Thymus (tissue), 11 donors: ENCODE results near the gene GCM1. TPM values are rescaled to one million over a fixed set of nuclear protein-coding genes. Genes with fewer than 3 reads are reported as not detected.

Source experiments
- DNase-seq, 9 donors: peaks; one replicate each; pipeline ENCODE4 v3.0.0-alpha.2; 2013; ENCODE audit warnings: low spot score in 9 of 9, low read depth in 6 of 9, missing footprints in 1 of 9
- H3K27ac ChIP-seq, 2 donors: one replicate each; pipeline ENCODE4 v1.5.1; 2013; ENCODE audit warnings: control low read depth in 1 of 2, low read depth in 1 of 2, low read length in 1 of 2, mild to moderate bottlenecking in 1 of 2, moderate library complexity in 1 of 2
- H3K27me3 ChIP-seq, 2 donors: one replicate each; pipeline ENCODE4 v1.5.1; 2013; ENCODE audit warnings: low read length in 1 of 2; ENCODE audit not compliant: control insufficient read depth in 2 of 2, insufficient read depth in 1 of 2
- H3K36me3 ChIP-seq, 2 donors: one replicate each; pipeline ENCODE4 v1.5.1; 2013; ENCODE audit warnings: low read length in 1 of 2, mild to moderate bottlenecking in 1 of 2, moderate library complexity in 1 of 2; ENCODE audit not compliant: control insufficient read depth in 2 of 2, insufficient read depth in 2 of 2
- H3K4me1 ChIP-seq, 2 donors: one replicate each; pipeline ENCODE4 v1.5.1; 2013; ENCODE audit warnings: low read length in 2 of 2; ENCODE audit not compliant: control insufficient read depth in 2 of 2, insufficient read depth in 2 of 2
- H3K4me3 ChIP-seq, 2 donors: one replicate each; pipeline ENCODE4 v1.5.1; 2013; ENCODE audit warnings: low read length in 2 of 2, control low read depth in 1 of 2, mild to moderate bottlenecking in 1 of 2
- H3K9me3 ChIP-seq, 2 donors: one replicate each; pipeline ENCODE4 v1.5.1; 2013; ENCODE audit warnings: low read length in 1 of 2, mild to moderate bottlenecking in 1 of 2; ENCODE audit not compliant: control insufficient read depth in 2 of 2, insufficient read depth in 1 of 2
- WGBS: extraction: QIAGEN DNeasy Blood & Tissue Kit; methylation state at CpG from one replicate; pipeline ENCODE4 v1.1.7; 2013; 5-methylcytosine and 5-hydroxymethylcytosine counted together
- polyA plus RNA-seq: library from polyadenylated mRNA; stranded (reverse); fragments of 200-250 nt; gene quantifications from one replicate; pipeline ENCODE4 v1.2.3, GENCODE V29; 2013
- total RNA-seq: library from RNA; stranded (reverse); fragments of 120-200 nt; gene quantifications from one replicate; pipeline ENCODE4 v1.2.4, GENCODE V29; 2013
- donor health status: healthy.

Gene GCM1
- total and polyA plus RNA-seq, 2 donors = under 0.01 to 0.23 TPM

- 97% methylated on average over 1 of the region's 1 CpG for WGBS
- Histone ChIP-seq H3K36me3 (no peaks in the 10 kb centered on the region), H3K27ac (no peak overlapping the region), H3K4me3 (no peak overlapping the region), H3K4me1 (no peaks in the 10 kb centered on the region), H3K27me3 (no peaks in the 10 kb centered on the region), H3K9me3 (no peaks in the 10 kb centered on the region)
- no peak for DNase-seq
Observed at GRCh38 chr6:53119349-53119748, 29.3 kb downstream of the GCM1 start.

- 96% methylated on average over 2 of the region's 2 CpGs for WGBS
- Histone ChIP-seq H3K27me3 (no peaks in the 10 kb centered on the region), H3K9me3 (no peaks in the 10 kb centered on the region), H3K27ac (no peak overlapping the region), H3K4me3 (no peak overlapping the region), H3K4me1 (no peaks in the 10 kb centered on the region), H3K36me3 (no peaks in the 10 kb centered on the region)
- DNase-seq = no peak
Observed at GRCh38 chr6:53115741-53116140, 32.9 kb downstream of the GCM1 start.

- 97% methylated on average over 1 of the region's 1 CpG for WGBS
- Histone ChIP-seq H3K4me1 (no peaks in the 10 kb centered on the region), H3K9me3 (no peaks in the 10 kb centered on the region), H3K27ac (no peak overlapping the region), H3K27me3 (no peaks in the 10 kb centered on the region), H3K4me3 (no peak overlapping the region), H3K36me3 (no peaks in the 10 kb centered on the region)
- no peak for DNase-seq
Observed at GRCh38 chr6:53115113-53115512, 33.5 kb downstream of the GCM1 start.

GRCh38 chr6:53113742-53114141 lies 34.9 kb downstream of the GCM1 start:
- 67% methylated on average over 4 of the region's 4 CpGs for WGBS
- H3K4me1 ChIP-seq = no peaks in the 10 kb centered on the region
- no peaks in the 10 kb centered on the region for H3K9me3 ChIP-seq
- H3K27me3 ChIP-seq = no peaks in the 10 kb centered on the region
- no peak overlapping the region for H3K4me3 ChIP-seq
- no peaks in the 10 kb centered on the region for H3K36me3 ChIP-seq
- H3K27ac ChIP-seq = no peak overlapping the region
- no peak for DNase-seq

GRCh38 chr6:53112871-53113270 lies 35.8 kb downstream of the GCM1 start:
- no peak for DNase-seq
- Histone ChIP-seq H3K4me3 (no peak overlapping the region), H3K4me1 (no peaks in the 10 kb centered on the region), H3K27ac (no peak overlapping the region), H3K9me3 (no peaks in the 10 kb centered on the region), H3K36me3 (no peaks in the 10 kb centered on the region), H3K27me3 (no peaks in the 10 kb centered on the region)
- WGBS = 80% methylated on average over 1 of the region's 1 CpG

- DNase-seq = no peak
- H3K4me1 ChIP-seq = no peaks in the 10 kb centered on the region
- no peaks in the 10 kb centered on the region for H3K9me3 ChIP-seq
- H3K36me3 ChIP-seq = no peaks in the 10 kb centered on the region
- H3K27me3 ChIP-seq = no peaks in the 10 kb centered on the region
- H3K27ac ChIP-seq = no peak overlapping the region
- H3K4me3 ChIP-seq = no peak overlapping the region
Observed at GRCh38 chr6:53112404-53112803, 36.2 kb downstream of the GCM1 start.

GRCh38 chr6:53111865-53112264 lies 36.8 kb downstream of the GCM1 start:
- no peak overlapping the region for H3K4me3 ChIP-seq
- no peaks in the 10 kb centered on the region for H3K36me3 ChIP-seq
- no peaks in the 10 kb centered on the region for H3K4me1 ChIP-seq
- H3K9me3 ChIP-seq = no peaks in the 10 kb centered on the region
- no peak for DNase-seq
- H3K27me3 ChIP-seq = no peaks in the 10 kb centered on the region
- no peak overlapping the region for H3K27ac ChIP-seq
- 94% methylated on average over 6 of the region's 6 CpGs for WGBS

- 76% methylated on average over 2 of the region's 2 CpGs for WGBS
- no peaks in the 10 kb centered on the region for H3K4me1 ChIP-seq
- no peaks in the 10 kb centered on the region for H3K27me3 ChIP-seq
- DNase-seq = no peak
- no peaks in the 10 kb centered on the region for H3K9me3 ChIP-seq
- H3K36me3 ChIP-seq = no peaks in the 10 kb centered on the region
- H3K4me3 ChIP-seq = no peak overlapping the region
- no peak overlapping the region for H3K27ac ChIP-seq
Observed at GRCh38 chr6:53109612-53110011, 39.0 kb downstream of the GCM1 start.

- H3K27me3 ChIP-seq = no peaks in the 10 kb centered on the region
- no peaks in the 10 kb centered on the region for H3K4me1 ChIP-seq
- no peak for DNase-seq
- WGBS = 99% methylated on average over 4 of the region's 4 CpGs
- H3K9me3 ChIP-seq = no peaks in the 10 kb centered on the region
- H3K36me3 ChIP-seq = peaks cover under 1 to 10% of the 10 kb centered on the region in 2 donors
- no peak overlapping the region for H3K4me3 ChIP-seq
- no peak overlapping the region for H3K27ac ChIP-seq
Observed at GRCh38 chr6:53107091-53107490, 41.5 kb downstream of the GCM1 start.

GRCh38 chr6:53104916-53105315 lies 43.7 kb downstream of the GCM1 start:
- no peak for DNase-seq
- no peaks in the 10 kb centered on the region for H3K4me1 ChIP-seq
- H3K27me3 ChIP-seq = no peaks in the 10 kb centered on the region
- H3K36me3 ChIP-seq = peaks cover 10 to 26% of the 10 kb centered on the region in 2 donors
- no peak overlapping the region for H3K4me3 ChIP-seq
- no peaks in the 10 kb centered on the region for H3K9me3 ChIP-seq
- no peak overlapping the region for H3K27ac ChIP-seq
